NCI-H1092 (cell line): ENCODE results near the gene TMEM218.
A peak's percentile ranks its signal among the peaks of the same experiment; 100 is the strongest.

ENCODE experiments used
- DNase-seq: peaks from one replicate; lab custom pipeline; 2025; lab: John Stamatoyannopoulos, UW

The TMEM218 gene

DNA sequence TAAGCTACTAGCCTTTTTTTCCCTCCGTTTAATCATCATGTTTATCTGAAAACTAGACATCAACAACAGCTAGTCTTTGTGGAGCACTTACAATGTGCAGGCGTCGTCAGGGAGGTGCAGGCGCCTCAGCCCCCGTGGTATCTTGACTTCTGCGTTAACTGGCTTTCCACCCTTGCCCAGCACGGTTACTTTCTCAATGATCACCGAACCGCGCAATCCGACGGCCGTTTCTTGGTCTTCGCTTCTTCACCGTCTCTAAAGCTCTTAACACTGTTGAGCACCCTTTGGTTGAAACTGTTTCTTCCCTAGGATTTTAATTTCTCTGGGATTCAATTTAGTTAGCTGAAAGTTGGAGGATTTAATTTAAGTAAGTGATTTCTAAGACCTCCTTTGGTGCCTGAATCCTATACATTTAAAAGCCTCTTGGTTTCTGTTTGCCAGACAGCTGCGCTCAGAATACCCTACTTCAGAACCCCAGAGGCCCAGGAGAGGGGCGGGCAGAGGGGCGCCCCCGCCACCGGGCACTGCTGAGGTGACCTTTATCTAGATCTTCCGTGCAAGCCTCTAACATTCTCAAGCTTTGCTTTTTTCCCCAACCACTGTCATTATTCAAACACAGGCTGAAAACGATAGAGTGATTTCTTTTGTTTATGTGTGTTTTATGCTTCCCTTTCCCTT, 18.0 kb upstream of the TMEM218 start:
- no peak for DNase-seq

- DNase-seq: no peak
Observed at GRCh38 chr11:125128450-125128849, 17.0 kb upstream of the TMEM218 start.

DNA sequence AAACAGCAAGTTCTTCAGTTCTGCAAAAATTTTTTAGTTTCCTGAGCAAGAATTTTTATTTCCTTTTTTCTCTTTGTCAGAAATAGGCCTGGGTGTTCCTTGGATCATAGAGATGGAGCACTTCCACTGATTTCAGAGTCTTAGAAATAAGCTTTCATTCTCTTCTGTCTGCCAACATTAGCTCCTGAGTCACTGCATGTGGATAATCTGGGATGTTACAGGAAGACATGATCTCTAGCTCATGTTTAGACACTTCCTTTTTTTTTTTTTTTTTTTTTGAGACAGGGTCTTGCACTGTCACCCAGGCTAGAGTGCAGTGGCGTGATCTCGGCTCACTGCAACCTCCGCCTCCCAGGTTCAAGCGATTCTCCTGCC, 13.2 kb upstream of the TMEM218 start:
- no peak for DNase-seq

- DNase-seq: peak; percentile 5
Observed at GRCh38 chr11:125123947-125124617, 12.7 kb upstream of the TMEM218 start.

DNA sequence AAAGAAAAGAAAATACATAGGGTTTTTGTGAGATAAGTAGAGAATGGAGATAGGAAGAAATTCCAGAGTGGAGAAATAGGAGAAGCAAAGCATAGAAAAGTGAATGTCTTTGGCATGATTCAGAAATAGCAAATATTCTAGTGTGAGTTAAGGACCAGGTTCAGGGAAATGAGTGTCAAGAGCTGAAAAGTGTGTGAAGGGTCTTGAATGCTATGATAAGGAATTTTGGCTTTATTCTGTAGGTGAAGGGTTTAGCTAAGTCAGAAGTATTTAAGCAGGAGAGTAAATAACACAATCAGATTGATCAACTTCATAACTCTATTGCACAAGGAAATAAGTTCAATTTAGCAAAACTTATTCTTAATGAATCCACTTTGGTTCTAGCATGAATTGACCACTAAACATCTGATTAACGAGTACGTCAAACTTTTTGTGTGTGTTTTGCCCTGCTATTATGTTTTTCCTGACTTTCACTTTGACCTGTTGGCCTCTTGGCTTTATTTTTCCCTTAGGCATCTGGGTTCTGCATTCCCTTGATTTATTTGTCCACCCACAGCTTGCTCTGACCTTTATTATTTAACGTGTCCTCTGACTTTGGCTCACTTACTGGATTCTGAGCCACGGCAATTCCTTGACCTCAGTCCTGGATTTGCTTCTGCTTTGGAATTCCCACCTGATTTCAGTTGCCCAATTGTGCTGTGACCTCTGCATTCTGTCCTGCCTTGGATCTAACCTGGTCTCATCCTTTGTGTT, 11.9 kb upstream of the TMEM218 start:
- no peak for DNase-seq

DNA sequence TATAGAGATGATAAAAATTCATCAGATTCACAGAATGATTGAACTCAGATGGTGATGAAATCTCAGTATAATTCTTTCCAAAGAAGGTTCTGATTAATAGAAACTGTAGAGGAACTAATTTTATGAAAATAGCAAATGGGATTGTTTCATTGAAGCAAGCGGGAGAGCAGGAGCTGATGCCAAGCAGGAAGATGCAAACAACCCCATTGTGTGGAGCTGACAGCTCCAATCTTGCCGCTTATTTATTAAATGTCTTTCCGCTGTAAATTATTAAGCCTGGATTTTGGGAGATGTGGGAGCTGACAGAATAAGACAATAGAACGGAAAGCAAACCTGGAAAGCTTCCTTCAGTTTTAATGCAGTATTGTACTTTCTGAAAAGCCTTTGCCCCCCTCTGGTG, 6.0 kb upstream of the TMEM218 start:
- DNase-seq: no peak

DNA sequence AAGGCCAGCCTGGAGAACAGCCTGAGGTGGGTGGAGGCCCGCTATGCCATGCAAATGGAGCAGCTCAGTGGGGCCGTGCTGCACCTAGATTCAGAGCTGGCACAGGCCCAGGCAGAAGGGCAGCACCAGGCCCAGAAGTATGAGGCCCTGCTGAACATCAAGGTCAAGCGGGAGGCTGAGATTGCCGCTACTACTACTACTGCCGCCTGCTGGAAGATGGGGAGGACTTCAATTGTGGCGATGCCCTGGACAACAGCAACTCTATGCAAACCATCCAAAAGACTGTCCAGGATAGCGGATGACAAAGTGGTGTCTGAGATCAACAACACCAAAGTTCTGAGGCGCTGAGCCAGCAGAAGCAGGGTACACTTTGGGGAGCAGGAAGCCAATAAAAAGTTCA, 3.1 kb upstream of the TMEM218 start:
- no peak for DNase-seq

DNA sequence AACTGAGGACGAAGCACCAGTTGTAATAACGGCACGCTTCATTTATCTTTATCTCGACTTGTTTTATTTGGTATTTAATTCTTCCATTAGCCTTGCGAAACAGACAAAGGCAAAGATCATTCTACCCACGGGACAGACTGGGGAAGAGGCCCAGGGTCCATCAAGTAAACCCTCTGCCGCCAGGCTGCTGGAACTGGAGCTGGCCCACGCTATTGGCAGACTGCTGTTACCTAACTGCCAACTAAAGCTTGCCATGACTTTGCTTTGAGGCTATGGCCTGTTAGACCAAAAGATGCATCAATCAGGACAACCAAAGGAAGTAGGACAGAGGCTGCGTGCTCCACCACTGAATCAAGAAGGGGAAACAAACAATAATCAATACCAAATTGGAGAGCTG, 780 bp upstream of the TMEM218 start:
- DNase-seq: no peak

- DNase-seq: peak; percentile 7
Observed at GRCh38 chr11:125111001-125111342, 454 bp downstream of the TMEM218 start.

GRCh38 chr11:125110506-125110905, 920 bp downstream of the TMEM218 start:
- no peak for DNase-seq

DNA sequence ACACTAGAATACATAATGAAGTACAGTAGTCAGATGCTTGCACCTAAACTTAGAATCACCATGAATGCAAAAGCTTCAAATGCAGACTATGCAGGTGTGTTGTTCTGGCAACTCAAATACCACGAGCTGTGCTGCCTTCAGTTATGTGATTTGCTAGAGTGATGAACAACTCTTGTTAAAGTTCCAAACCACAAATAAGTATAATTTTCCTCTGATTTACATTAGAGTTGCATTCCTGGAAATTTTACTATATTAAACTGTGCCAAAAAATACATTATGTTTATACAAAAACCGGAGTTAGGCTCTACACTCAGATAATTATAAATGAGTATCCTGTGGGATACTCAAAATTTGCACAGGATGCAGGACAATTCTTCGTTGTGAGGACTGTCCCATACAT, 3.0 kb downstream of the TMEM218 start:
- no peak for DNase-seq

- no peak for DNase-seq
Observed at GRCh38 chr11:125105926-125106325, 5.5 kb downstream of the TMEM218 start.

DNA sequence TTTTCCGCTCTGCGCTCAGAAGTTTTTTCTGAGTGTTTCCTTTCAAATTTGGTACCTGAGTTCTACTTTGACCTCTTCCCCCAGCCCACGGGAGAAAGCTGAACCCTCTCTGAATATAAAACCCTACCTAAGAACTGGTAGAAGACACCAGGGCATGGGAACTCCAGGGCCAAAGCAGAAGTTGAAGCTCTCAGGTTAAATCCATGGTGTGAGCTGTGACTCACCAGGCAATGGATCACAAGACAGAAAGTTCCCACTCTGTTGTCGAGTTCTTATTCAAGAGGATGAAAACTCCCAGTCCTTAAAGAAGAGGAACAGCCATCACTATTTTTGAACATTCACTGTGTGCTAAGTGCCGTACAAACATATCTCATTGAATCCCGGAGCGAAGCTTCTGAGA, 8.9 kb downstream of the TMEM218 start:
- DNase-seq: no peak

- DNase-seq: no peak
Observed at GRCh38 chr11:125102025-125102424, 9.4 kb downstream of the TMEM218 start.

- no peak for DNase-seq
Observed at GRCh38 chr11:125101596-125101995, 9.8 kb downstream of the TMEM218 start.

GRCh38 chr11:125100136-125100535, 11.3 kb downstream of the TMEM218 start:
- no peak for DNase-seq

GRCh38 chr11:125094731-125095130, 16.7 kb downstream of the TMEM218 start:
- DNase-seq: no peak

DNA sequence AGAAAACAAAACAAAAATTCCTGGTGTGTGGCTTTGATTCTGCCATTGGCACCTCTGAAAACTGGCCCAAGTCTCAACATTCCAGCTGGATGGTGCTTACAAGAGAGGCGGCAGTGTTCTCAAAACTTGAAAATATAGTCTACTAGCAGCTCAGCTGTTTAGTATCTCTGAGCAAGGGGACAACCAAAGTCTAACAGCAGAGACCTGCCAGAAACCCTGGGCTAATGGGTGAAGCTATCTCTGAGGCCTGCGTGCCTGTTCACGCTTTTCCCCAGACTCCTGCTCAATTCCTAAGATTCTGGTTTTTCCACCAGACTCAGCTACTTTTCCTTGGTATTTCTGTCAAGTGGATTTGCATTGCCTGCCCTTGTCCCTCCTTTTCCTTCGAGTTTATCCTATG, 17.9 kb downstream of the TMEM218 start:
- no peak for DNase-seq

- no peak for DNase-seq
Observed at GRCh38 chr11:125092669-125093068, 18.8 kb downstream of the TMEM218 start.

DNA sequence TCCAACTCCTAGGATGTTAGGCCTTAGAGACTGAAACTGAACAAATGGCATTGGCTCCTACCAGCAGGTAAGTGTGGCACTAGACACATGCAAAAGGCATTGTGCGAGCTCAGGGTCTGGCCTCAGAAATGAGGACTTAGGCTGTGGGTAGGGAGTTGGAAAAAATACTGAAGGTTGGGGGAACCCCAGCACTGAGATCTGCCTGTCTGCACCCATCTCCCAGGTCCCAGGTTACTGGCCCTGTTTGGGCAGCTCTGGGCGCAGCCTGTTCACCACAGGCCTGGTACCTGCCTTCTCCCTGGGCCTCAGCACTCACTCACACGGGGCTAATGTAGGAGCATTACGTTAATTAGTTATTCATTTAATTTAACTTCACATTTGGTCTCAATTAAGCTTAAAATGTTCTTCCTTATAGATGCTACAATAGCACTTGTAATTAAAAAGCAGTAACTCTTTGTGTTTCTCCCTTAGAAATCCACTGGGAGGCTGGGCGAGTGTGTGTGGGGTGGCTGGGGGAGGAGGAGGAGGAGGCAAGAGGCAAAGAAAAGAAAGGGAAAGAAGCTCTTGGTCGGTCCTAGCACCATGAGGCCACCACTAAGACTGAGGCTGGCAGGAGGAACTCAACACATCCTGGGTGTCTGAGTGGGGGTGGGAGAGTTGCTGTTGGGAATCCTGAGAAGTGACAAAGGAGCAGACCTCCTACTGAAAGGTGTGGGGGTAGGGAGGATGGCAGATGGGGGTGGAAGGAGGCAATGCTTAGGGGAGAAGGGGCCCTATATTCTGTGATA, 19.4 kb downstream of the TMEM218 start:
- DNase-seq: no peak

GRCh38 chr11:125091247-125091876, 20.1 kb downstream of the TMEM218 start:
- DNase-seq: peak; percentile 8

GRCh38 chr11:125090816-125091215, 20.6 kb downstream of the TMEM218 start:
- no peak for DNase-seq
